Lower lobe of right lung (tissue), 2 donors: ENCODE data around the gene GPC6. TPM values are rescaled to one million over a fixed set of nuclear protein-coding genes. Genes with fewer than 3 reads are reported as not detected.

Experiments used
- ATAC-seq, 2 donors: fragments of 200-7000 bp; cut with Tn5 transposase; one replicate each; pipeline ENCODE4 v1.9.1; 2020 to 2022; ENCODE audit warnings: mild to moderate bottlenecking in 2 of 2, moderate library complexity in 2 of 2
- DNase-seq: peaks from one replicate; pipeline ENCODE4 v3.0.0-alpha.2; 2020
- H3K27ac ChIP-seq: fragments of 200-600 bp; one replicate; pipeline ENCODE4 v1.8.0; 2022
- H3K27me3 ChIP-seq: fragments of 200-600 bp; one replicate; pipeline ENCODE4 v1.8.0; 2022; ENCODE audit warnings: low read depth
- H3K36me3 ChIP-seq: fragments of 200-600 bp; one replicate; pipeline ENCODE4 v1.8.0; 2022; ENCODE audit warnings: mild to moderate bottlenecking
- H3K4me1 ChIP-seq: fragments of 200-600 bp; one replicate; pipeline ENCODE4 v1.8.0; 2022
- H3K4me3 ChIP-seq: fragments of 200-600 bp; one replicate; pipeline ENCODE4 v1.8.0; 2022; ENCODE audit warnings: mild to moderate bottlenecking
- H3K9me3 ChIP-seq: fragments of 200-600 bp; one replicate; pipeline ENCODE4 v1.8.0; 2022
- intact Hi-C: fragments of 100-400 bp; cut with DNase I; formaldehyde crosslinking; loops from one replicate; pipeline ENCODE4 v1.11.0; 2022
- total RNA-seq: library from RNA; stranded (reverse); fragmentation: NEBNext Ultra II Directional; extraction: Animal tissue kit (Norgen Biotek cat#: 25700); gene quantifications from one replicate; pipeline ENCODE4 v1.2.1, GENCODE V29; 2021
- TF ChIP-seq, protein P1 (sequence below): fragments of 200-600 bp; IDR thresholded peaks from one replicate; pipeline ENCODE4 v1.8.0; 2022; ENCODE audit warnings: antibody characterized with exemption, mild to moderate bottlenecking
- donor health status: DM: no; HTN: yes; CAD: no; lungs with severe emphysema.

GPC6 gene
- total RNA-seq, 1 donor from 2014 or later = 5.5 TPM

GRCh38 chr13:94181461-94182107, 955.0 kb downstream of the GPC6 start:
- H3K4me3 ChIP-seq = no peak overlapping the region
- H3K27ac ChIP-seq = no peak overlapping the region
- intact Hi-C loops = no loop called here
- H3K9me3 ChIP-seq = no peaks in the 10 kb centered on the region
- TF ChIP-seq, protein P1, sequence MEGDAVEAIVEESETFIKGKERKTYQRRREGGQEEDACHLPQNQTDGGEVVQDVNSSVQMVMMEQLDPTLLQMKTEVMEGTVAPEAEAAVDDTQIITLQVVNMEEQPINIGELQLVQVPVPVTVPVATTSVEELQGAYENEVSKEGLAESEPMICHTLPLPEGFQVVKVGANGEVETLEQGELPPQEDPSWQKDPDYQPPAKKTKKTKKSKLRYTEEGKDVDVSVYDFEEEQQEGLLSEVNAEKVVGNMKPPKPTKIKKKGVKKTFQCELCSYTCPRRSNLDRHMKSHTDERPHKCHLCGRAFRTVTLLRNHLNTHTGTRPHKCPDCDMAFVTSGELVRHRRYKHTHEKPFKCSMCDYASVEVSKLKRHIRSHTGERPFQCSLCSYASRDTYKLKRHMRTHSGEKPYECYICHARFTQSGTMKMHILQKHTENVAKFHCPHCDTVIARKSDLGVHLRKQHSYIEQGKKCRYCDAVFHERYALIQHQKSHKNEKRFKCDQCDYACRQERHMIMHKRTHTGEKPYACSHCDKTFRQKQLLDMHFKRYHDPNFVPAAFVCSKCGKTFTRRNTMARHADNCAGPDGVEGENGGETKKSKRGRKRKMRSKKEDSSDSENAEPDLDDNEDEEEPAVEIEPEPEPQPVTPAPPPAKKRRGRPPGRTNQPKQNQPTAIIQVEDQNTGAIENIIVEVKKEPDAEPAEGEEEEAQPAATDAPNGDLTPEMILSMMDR = no peak
- DNase-seq (no peak), ATAC-seq (peak in 1 of 2 donors; percentile 51)
- H3K27me3 ChIP-seq = no peaks in the 10 kb centered on the region
- H3K4me1 ChIP-seq = no peaks in the 10 kb centered on the region
- H3K36me3 ChIP-seq = no peaks in the 10 kb centered on the region

GRCh38 chr13:94182185-94182761, 955.7 kb downstream of the GPC6 start:
- no peak overlapping the region for H3K27ac ChIP-seq
- DNase-seq (no peak), ATAC-seq (peak in 1 of 2 donors; percentile 45)
- H3K36me3 ChIP-seq = no peaks in the 10 kb centered on the region
- intact Hi-C loops = no loop called here
- H3K27me3 ChIP-seq = no peaks in the 10 kb centered on the region
- no peaks in the 10 kb centered on the region for H3K4me1 ChIP-seq
- H3K4me3 ChIP-seq = no peak overlapping the region
- no peaks in the 10 kb centered on the region for H3K9me3 ChIP-seq
- TF ChIP-seq, protein P1 = no peak

GRCh38 chr13:94186470-94186869, 959.9 kb downstream of the GPC6 start:
- H3K36me3 ChIP-seq = no peaks in the 10 kb centered on the region
- no peak overlapping the region for H3K27ac ChIP-seq
- no peaks in the 10 kb centered on the region for H3K4me1 ChIP-seq
- ATAC-seq = no peak
- TF ChIP-seq, protein P1 = no peak
- no peaks in the 10 kb centered on the region for H3K27me3 ChIP-seq
- DNase-seq = no peak
- no peak overlapping the region for H3K4me3 ChIP-seq
- intact Hi-C loops = no loop called here
- H3K9me3 ChIP-seq = no peaks in the 10 kb centered on the region

DNA sequence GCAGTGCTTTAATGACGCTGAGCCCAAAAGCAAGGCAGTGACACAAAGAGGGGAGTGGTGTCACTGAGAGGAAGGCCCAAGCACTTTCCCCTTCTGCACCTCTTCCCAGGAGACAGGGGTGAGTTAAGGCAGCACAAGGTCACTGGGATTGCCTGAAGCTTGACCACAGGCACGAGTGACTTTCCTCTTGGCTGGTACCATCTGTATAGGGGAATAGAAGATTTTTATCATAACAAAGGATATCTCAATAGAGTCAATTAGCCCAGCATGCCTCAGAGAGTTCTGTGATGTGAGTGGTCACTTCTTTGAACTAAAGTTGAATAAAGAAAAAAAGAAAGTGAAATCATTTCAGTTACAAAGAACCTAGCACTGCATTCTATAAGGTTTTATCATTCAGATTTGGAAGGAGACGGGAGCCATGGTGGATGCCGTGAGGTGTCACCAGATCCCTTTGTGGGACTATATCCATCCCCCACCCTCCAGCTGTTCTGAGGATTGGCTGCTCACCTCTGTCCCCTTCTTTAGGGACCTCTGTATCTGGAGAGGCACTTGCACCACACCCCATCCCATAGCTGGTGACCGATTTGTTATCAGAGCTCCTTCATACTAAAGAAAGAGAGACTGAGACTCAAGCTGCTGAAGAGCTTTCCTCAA, 961.7 kb downstream of the GPC6 start:
- Histone ChIP-seq H3K9me3 (no peaks in the 10 kb centered on the region), H3K4me1 (no peaks in the 10 kb centered on the region), H3K4me3 (no peak overlapping the region), H3K27ac (no peak overlapping the region), H3K27me3 (no peaks in the 10 kb centered on the region), H3K36me3 (no peaks in the 10 kb centered on the region)
- TF ChIP-seq, protein P1 = no peak
- intact Hi-C loops = no loop called here
- no peak for ATAC-seq
- no peak for DNase-seq

DNA sequence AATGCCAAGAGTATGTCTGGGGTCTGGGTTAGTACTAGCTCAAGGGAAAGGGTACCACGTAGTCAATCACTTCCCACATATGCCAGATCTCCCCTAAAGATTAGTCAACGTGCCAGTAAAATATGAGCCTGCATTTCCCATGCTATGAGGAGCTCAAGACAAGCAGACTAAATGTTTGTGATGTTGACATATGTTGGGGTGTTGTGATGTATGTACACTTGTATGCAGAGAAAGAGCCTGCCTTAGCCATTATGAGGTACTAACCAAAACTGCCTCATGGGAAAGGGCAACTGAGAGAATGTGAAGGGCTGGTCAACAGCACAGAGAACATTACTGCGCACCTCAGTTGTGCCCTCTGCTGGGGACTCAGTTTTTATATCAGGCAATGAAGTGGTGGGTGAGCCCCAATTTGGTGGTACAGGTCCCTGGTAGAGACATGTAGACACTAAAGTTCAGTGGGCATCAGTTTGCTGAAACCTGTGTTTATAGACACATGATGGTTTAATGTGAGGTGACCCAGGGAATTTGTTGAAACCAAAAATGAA, 965.9 kb downstream of the GPC6 start:
- Histone ChIP-seq H3K27ac (no peak overlapping the region), H3K36me3 (no peaks in the 10 kb centered on the region), H3K27me3 (no peaks in the 10 kb centered on the region), H3K9me3 (no peaks in the 10 kb centered on the region), H3K4me1 (no peaks in the 10 kb centered on the region), H3K4me3 (no peak overlapping the region)
- intact Hi-C loops = no loop called here
- DNase-seq = no peak
- TF ChIP-seq, protein P1 = peak; percentile 42
- peak; percentile 69 to 72 for ATAC-seq
